Muscle of arm (tissue), 12 donors: Measurements from ENCODE around the gene EPG5. TPM values are rescaled to one million over a fixed set of nuclear protein-coding genes. Genes with fewer than 3 reads are reported as not detected.
A peak's percentile ranks its signal among the peaks of the same experiment; 100 is the strongest.

ENCODE experiments used
- DNase-seq: peaks from one replicate; pipeline ENCODE4 v3.0.0-alpha.2; 2013
- polyA plus RNA-seq, 12 donors: library from polyadenylated mRNA; unstranded; fragments of 120-200 nt; gene quantifications; one replicate each; pipeline ENCODE4 v1.2.1, GENCODE V29; 2013; ENCODE audit not compliant: insufficient read length in 12 of 12

EPG5 gene
- polyA plus RNA-seq, 12 donors: 9.1 to 21.9 (median 14.9) TPM; not detected in 1

- DNase-seq: peak; percentile 14
Observed at GRCh38 chr18:45920367-45920766, 46.8 kb downstream of the EPG5 start.

- DNase-seq: no peak
Observed at GRCh38 chr18:45916302-45916701, 50.8 kb downstream of the EPG5 start.

- no peak for DNase-seq
Observed at GRCh38 chr18:45913276-45913675, 53.9 kb downstream of the EPG5 start.

- peak; percentile 10 for DNase-seq
Observed at GRCh38 chr18:45910405-45911023, 56.6 kb downstream of the EPG5 start.

GRCh38 chr18:45901654-45902210, 65.4 kb downstream of the EPG5 start:
- DNase-seq: no peak

- no peak for DNase-seq
Observed at GRCh38 chr18:45900623-45901022, 66.5 kb downstream of the EPG5 start.

GRCh38 chr18:45896991-45897390, 70.1 kb downstream of the EPG5 start:
- DNase-seq: no peak

- no peak for DNase-seq
Observed at GRCh38 chr18:45896452-45896851, 70.7 kb downstream of the EPG5 start.

GRCh38 chr18:45895339-45895738, 71.8 kb downstream of the EPG5 start:
- no peak for DNase-seq

- DNase-seq: no peak
Observed at GRCh38 chr18:45894818-45895217, 72.3 kb downstream of the EPG5 start.

- DNase-seq: no peak
Observed at GRCh38 chr18:45891806-45892205, 75.3 kb downstream of the EPG5 start.

- DNase-seq: no peak
Observed at GRCh38 chr18:45890606-45891005, 76.5 kb downstream of the EPG5 start.

- DNase-seq: no peak
Observed at GRCh38 chr18:45889419-45890064, 77.6 kb downstream of the EPG5 start.

GRCh38 chr18:45887585-45887984, 79.5 kb downstream of the EPG5 start:
- DNase-seq: no peak

- DNase-seq: no peak
Observed at GRCh38 chr18:45880876-45881558, 86.1 kb downstream of the EPG5 start.

GRCh38 chr18:45879681-45880655, 87.2 kb downstream of the EPG5 start:
- DNase-seq: peak; percentile 73

GRCh38 chr18:45877403-45877802, 89.7 kb downstream of the EPG5 start:
- DNase-seq: no peak

- no peak for DNase-seq
Observed at GRCh38 chr18:45876161-45876560, 91.0 kb downstream of the EPG5 start.

- no peak for DNase-seq
Observed at GRCh38 chr18:45874491-45875184, 92.5 kb downstream of the EPG5 start.

- DNase-seq: no peak
Observed at GRCh38 chr18:45871431-45872084, 95.6 kb downstream of the EPG5 start.
